Bronchial epithelial cell (primary cell): ENCODE data around the gene KIF3B. TPM values are rescaled to one million over a fixed set of nuclear protein-coding genes. Genes with fewer than 3 reads are reported as not detected.
A peak's percentile ranks its signal among the peaks of the same experiment; 100 is the strongest.

Source experiments
- DNase-seq: peaks from one replicate; pipeline ENCODE4 v3.0.0-alpha.2; 2010; ENCODE audit warnings: low read depth
- FAIRE-seq: peaks from 2 replicates; lab custom pipeline; 2011; peaks lifted over from hg19 to GRCh38; lab: Jason Lieb, UNC
- H3K27me3 ChIP-seq: 2 replicates; pipeline ENCODE4 v1.5.1; 2011; ENCODE audit warnings: low read length; ENCODE audit not compliant: control insufficient read depth, insufficient read depth
- H3K36me3 ChIP-seq: 2 replicates; pipeline ENCODE4 v1.5.1; 2011; ENCODE audit warnings: low read length; ENCODE audit not compliant: control insufficient read depth, insufficient read depth
- H3K4me3 ChIP-seq: 2 replicates; pipeline ENCODE4 v1.5.1; 2011; ENCODE audit warnings: mild to moderate bottlenecking, low read depth, low read length, control low read depth
- total RNA-seq: library from RNA; depleted of rRNA; stranded (reverse); fragments of >200 nt; gene quantifications from 2 replicates; pipeline ENCODE4 v1.2.1, GENCODE V29; 2014
- TF ChIP-seq, protein P1 (sequence below): IDR thresholded peaks from 2 replicates; pipeline ENCODE4 v1.5.1; 2011; ENCODE audit warnings: mild to moderate bottlenecking, moderate library complexity, low read length, control low read depth, inconsistent platforms; ENCODE audit not compliant: insufficient read depth, severe bottlenecking

Gene KIF3B
- total RNA-seq, 1 donor from 2014 or later = 11.1 TPM

DNA sequence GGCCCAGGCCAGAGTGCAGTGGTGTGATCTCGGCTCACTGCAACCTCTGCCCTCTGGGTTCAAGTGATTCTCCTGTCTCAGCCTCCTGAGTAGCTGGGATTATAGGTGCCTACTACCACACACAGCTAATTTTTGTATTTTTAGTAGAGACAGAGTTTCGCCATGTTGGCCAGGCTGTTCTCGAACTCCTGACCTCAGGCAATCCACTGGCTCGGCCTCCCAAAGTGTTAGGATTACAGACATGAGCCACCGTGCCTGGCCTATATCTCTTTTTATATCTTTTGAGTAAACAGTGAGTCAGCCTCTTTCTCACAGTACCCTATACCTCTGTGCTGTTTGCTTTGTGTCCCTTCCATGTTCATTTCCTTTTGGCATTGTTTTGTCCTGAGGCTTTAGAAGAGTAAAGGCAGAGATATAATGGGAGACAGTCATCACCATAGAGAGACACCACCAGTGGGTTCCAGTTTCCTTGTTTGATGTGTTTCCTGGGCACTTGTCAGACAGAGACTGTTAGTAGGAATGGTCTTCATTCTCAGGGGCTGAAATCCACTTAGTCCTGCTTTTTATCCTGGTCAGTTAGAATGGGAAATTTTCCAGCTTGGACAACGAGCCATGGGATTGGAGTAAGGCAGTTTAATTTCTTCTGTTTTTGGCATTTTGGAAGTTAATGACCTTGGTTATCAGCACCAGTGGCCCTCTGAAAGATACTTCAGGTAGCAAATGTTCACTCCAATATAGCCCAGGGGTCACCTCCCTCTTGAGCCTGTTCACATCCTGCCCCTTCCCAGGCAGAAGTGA is 48.5 kb downstream of the KIF3B start:
- Histone ChIP-seq H3K4me3 (no peak overlapping the region), H3K27me3 (no peaks in the 10 kb centered on the region), H3K36me3 (peaks cover 3% of the 10 kb centered on the region)
- peak; percentile 93 for DNase-seq
- no peak for FAIRE-seq
- TF ChIP-seq, protein P1, sequence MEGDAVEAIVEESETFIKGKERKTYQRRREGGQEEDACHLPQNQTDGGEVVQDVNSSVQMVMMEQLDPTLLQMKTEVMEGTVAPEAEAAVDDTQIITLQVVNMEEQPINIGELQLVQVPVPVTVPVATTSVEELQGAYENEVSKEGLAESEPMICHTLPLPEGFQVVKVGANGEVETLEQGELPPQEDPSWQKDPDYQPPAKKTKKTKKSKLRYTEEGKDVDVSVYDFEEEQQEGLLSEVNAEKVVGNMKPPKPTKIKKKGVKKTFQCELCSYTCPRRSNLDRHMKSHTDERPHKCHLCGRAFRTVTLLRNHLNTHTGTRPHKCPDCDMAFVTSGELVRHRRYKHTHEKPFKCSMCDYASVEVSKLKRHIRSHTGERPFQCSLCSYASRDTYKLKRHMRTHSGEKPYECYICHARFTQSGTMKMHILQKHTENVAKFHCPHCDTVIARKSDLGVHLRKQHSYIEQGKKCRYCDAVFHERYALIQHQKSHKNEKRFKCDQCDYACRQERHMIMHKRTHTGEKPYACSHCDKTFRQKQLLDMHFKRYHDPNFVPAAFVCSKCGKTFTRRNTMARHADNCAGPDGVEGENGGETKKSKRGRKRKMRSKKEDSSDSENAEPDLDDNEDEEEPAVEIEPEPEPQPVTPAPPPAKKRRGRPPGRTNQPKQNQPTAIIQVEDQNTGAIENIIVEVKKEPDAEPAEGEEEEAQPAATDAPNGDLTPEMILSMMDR = no peak

GRCh38 chr20:32326504-32326845 is 49.0 kb downstream of the KIF3B start:
- FAIRE-seq = no peak
- Histone ChIP-seq H3K36me3 (peaks cover 4% of the 10 kb centered on the region), H3K27me3 (no peaks in the 10 kb centered on the region), H3K4me3 (no peak overlapping the region)
- DNase-seq = peak; percentile 78
- TF ChIP-seq, protein P1 = no peak

GRCh38 chr20:32327087-32327681 is 49.7 kb downstream of the KIF3B start:
- DNase-seq = no peak
- Histone ChIP-seq H3K4me3 (no peak overlapping the region), H3K36me3 (peaks cover 4% of the 10 kb centered on the region), H3K27me3 (no peaks in the 10 kb centered on the region)
- no peak for FAIRE-seq
- TF ChIP-seq, protein P1 = no peak

DNA sequence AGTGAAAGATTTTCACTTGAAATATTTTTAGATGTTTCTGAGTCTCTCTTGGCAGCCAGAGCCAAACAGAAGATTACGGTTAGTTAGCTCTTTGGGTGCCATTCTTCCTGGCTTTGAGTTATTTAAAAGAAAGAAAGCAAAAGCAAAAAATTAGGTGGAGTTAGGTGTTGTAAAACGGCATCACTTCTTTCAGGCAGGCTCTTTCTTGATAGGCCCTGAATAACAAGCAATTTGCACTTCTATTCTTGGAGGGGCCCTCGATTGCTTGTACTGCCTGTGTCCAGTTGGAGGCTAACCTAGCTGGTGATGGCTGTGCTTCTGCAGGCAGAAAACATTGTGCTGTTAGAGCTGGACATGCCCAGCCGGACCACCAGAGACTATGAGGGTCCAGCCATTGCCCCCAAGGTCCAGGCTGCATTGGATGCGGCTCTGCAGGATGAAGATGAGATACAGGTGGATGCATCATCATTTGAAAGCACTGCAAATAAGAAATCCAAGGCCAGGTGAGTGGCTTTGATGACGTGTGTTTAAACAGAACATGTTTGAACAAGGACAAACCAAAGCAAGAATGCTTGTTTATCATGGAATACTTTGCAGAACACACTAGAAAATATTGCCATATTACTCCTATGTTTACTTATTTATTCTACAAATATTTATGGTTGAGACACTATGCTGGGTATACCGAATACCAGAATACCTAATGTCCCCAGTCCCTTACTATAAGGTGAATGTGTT is 52.5 kb downstream of the KIF3B start:
- TF ChIP-seq, protein P1 = no peak
- no peaks in the 10 kb centered on the region for H3K27me3 ChIP-seq
- peaks cover 4% of the 10 kb centered on the region for H3K36me3 ChIP-seq
- no peak overlapping the region for H3K4me3 ChIP-seq
- FAIRE-seq = no peak
- peak; percentile 90 for DNase-seq

DNA sequence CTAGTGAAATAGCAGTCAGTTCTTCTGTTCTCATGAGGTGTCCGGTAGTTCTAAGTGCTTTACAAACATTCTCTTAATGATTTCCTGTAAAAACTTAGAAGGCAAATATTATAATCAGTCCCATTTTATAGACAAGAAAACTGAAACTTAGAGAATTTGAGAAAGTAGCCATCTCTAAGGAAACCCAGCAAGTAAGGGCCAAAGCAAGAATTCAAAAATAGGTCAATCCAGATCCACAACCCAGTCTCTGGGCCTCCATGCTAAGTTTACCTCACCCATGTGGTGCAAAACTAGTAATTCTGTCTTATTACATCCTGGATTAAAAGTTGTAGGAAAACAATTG is 53.1 kb downstream of the KIF3B start:
- FAIRE-seq = no peak
- TF ChIP-seq, protein P1 = no peak
- Histone ChIP-seq H3K27me3 (no peaks in the 10 kb centered on the region), H3K4me3 (no peak overlapping the region), H3K36me3 (peaks cover 4% of the 10 kb centered on the region)
- no peak for DNase-seq
